ELR (cell line): ENCODE data around the gene CNIH4.
A peak's percentile ranks its signal among the peaks of the same experiment; 100 is the strongest.
"Not testable (repeated sequence)": the region's sequence is repeated elsewhere in the genome, so short reads cannot be mapped to it uniquely, and the experiment has no call there.

ENCODE experiments used
- DNase-seq: peaks from one replicate; pipeline ENCODE4 v3.0.0-alpha.2; 2015; ENCODE audit warnings: low read depth

The CNIH4 gene

GRCh38 chr1:224349716-224350115 lies 7.0 kb upstream of the CNIH4 start:
- DNase-seq = not testable (repeated sequence)

- DNase-seq = not testable (repeated sequence)
These were observed 4.1 kb upstream of the CNIH4 start for GRCh38 chr1:224352436-224353085.

- no peak for DNase-seq
These were observed 2.4 kb upstream of the CNIH4 start for GRCh38 chr1:224353975-224354925.

GRCh38 chr1:224357626-224358124 lies 996 bp downstream of the CNIH4 start:
- DNase-seq = peak; percentile 45

GRCh38 chr1:224358237-224358636 lies 1.6 kb downstream of the CNIH4 start:
- no peak for DNase-seq

- DNase-seq = no peak
These were observed 2.5 kb downstream of the CNIH4 start for GRCh38 chr1:224359207-224359606.

GRCh38 chr1:224368409-224368808 lies 11.7 kb downstream of the CNIH4 start:
- no peak for DNase-seq

GRCh38 chr1:224373008-224373590 lies 16.4 kb downstream of the CNIH4 start:
- no peak for DNase-seq

GRCh38 chr1:224375059-224375458 lies 18.4 kb downstream of the CNIH4 start:
- no peak for DNase-seq

GRCh38 chr1:224377676-224378006 lies 21.0 kb downstream of the CNIH4 start:
- DNase-seq = peak; percentile 74

- DNase-seq = no peak
These were observed 22.4 kb downstream of the CNIH4 start for GRCh38 chr1:224378855-224379631.

- no peak for DNase-seq
These were observed 23.3 kb downstream of the CNIH4 start for GRCh38 chr1:224380003-224380402.

GRCh38 chr1:224381880-224382548 lies 25.3 kb downstream of the CNIH4 start:
- DNase-seq = no peak

- DNase-seq = no peak
These were observed 26.5 kb downstream of the CNIH4 start for GRCh38 chr1:224383218-224383617.

GRCh38 chr1:224387302-224387912 lies 30.7 kb downstream of the CNIH4 start:
- no peak for DNase-seq

- DNase-seq = no peak
These were observed 31.3 kb downstream of the CNIH4 start for GRCh38 chr1:224387943-224388342.

- no peak for DNase-seq
These were observed 33.8 kb downstream of the CNIH4 start for GRCh38 chr1:224390517-224390916.

GRCh38 chr1:224392411-224393249 lies 36.0 kb downstream of the CNIH4 start:
- DNase-seq = peak; percentile 50

- no peak for DNase-seq
These were observed 36.6 kb downstream of the CNIH4 start for GRCh38 chr1:224393294-224393693.

- no peak for DNase-seq
These were observed 43.2 kb downstream of the CNIH4 start for GRCh38 chr1:224399887-224400286.
